DMS79 treated with DMSO at 0.1 percent for 48 hours (cell line): ENCODE results near the gene RBM3.

Experiments
- DNase-seq: peaks from one replicate; lab custom pipeline; 2025; lab: John Stamatoyannopoulos, UW

The RBM3 gene

GRCh38 chrX:48626401-48627298 is 52.4 kb downstream of the RBM3 start:
- DNase-seq = no peak
